ENCODE results near the gene ANKRD13D. TPM values are rescaled to one million over a fixed set of nuclear protein-coding genes. Genes with fewer than 3 reads are reported as not detected.
"Not testable (repeated sequence)": the region's sequence is repeated elsewhere in the genome, so short reads cannot be mapped to it uniquely, and the experiment has no call there.

The ANKRD13D gene
- total and polyA plus RNA-seq, 5 donors from 2014 or later, result 9.5 to 158 (median 12.7) TPM

- H3K36me3 ChIP-seq (ENCODE audit: control insufficient read depth, insufficient read depth, low read length), result no peaks in the 10 kb centered on the region
- no peaks in the 10 kb centered on the region for H3K9me3 ChIP-seq (ENCODE audit: control insufficient read depth in 2 of 2, low read length in 2 of 2)
- peak overlapping the region; percentile 90 to 98 (median 97) for H3K27ac Mint-ChIP-seq
- peaks cover 28% of the 10 kb centered on the region for H3K4me1 ChIP-seq (ENCODE audit: control insufficient read depth, insufficient read depth, low read length, poor library complexity, severe bottlenecking)
- ATAC-seq (ENCODE audit: low read depth in 2 of 2) (peak; percentile 17), DNase-seq (peak in 1 of 3 donors; percentile 16)
- H3K4me1 Mint-ChIP-seq, result peaks cover 4 to 52% (median 31%) of the 10 kb centered on the region in 4 donors
- H3K4me3 Mint-ChIP-seq, result peak overlapping the region; percentile 97 to 99 (median 98)
- peak overlapping the region; percentile 73 for H3K27ac ChIP-seq (ENCODE audit: insufficient read depth, low read length, poor library complexity, severe bottlenecking)
- no peaks in the 10 kb centered on the region for H3K36me3 Mint-ChIP-seq
- H3K27me3 ChIP-seq (ENCODE audit: control insufficient read depth, insufficient read depth, low read length), result peaks cover 2% of the 10 kb centered on the region
- H3K9me3 Mint-ChIP-seq, result no peaks in the 10 kb centered on the region
- peak overlapping the region; percentile 81 for H3K4me3 ChIP-seq (ENCODE audit: low read depth, low read length)
- peaks cover 12% of the 10 kb centered on the region for H3K27me3 Mint-ChIP-seq
These were observed 28.9 kb downstream of the ANKRD13D start for GRCh38 chr11:67317888-67318555.

- Mint-ChIP-seq H3K4me3 (peak overlapping the region; percentile 97 to 99 (median 98)), H3K27me3 (peaks cover 12% of the 10 kb centered on the region)
These were observed 29.8 kb downstream of the ANKRD13D start for GRCh38 chr11:67318876-67319275.

GRCh38 chr11:67320011-67320410 is 30.9 kb downstream of the ANKRD13D start:
- no peaks in the 10 kb centered on the region for H3K9me3 ChIP-seq (ENCODE audit: control insufficient read depth in 2 of 2, low read length in 2 of 2)
- no peak overlapping the region for H3K27ac ChIP-seq (ENCODE audit: insufficient read depth, low read length, poor library complexity, severe bottlenecking)
- no peak for DNase-seq
- H3K4me1 ChIP-seq (ENCODE audit: control insufficient read depth, insufficient read depth, low read length, poor library complexity, severe bottlenecking), result peaks cover 15% of the 10 kb centered on the region
- peaks cover 2% of the 10 kb centered on the region for H3K27me3 ChIP-seq (ENCODE audit: control insufficient read depth, insufficient read depth, low read length)
- H3K27ac Mint-ChIP-seq, result no peak overlapping the region
- H3K27me3 Mint-ChIP-seq, result peaks cover 8% of the 10 kb centered on the region
- peaks cover 7% of the 10 kb centered on the region for H3K36me3 Mint-ChIP-seq
- no peaks in the 10 kb centered on the region for H3K9me3 Mint-ChIP-seq
- no peak overlapping the region for H3K4me3 ChIP-seq (ENCODE audit: low read depth, low read length)
- no peaks in the 10 kb centered on the region for H3K36me3 ChIP-seq (ENCODE audit: control insufficient read depth, insufficient read depth, low read length)
- H3K4me3 Mint-ChIP-seq, result peak overlapping the region in 2 of 4 donors; percentile 35 to 48
- no peak for ATAC-seq (ENCODE audit: low read depth in 2 of 2)
- H3K4me1 Mint-ChIP-seq, result peaks cover 4 to 37% (median 18%) of the 10 kb centered on the region in 4 donors

More at GRCh38 chr11:67318876-67319275, 29.8 kb downstream of the ANKRD13D start:
- ATAC-seq (ENCODE audit: low read depth in 2 of 2); H3K27ac Mint-ChIP-seq; H3K36me3 Mint-ChIP-seq; H3K36me3 ChIP-seq (ENCODE audit: control insufficient read depth, insufficient read depth, low read length); H3K27me3 ChIP-seq (ENCODE audit: control insufficient read depth, insufficient read depth, low read length); DNase-seq; H3K9me3 Mint-ChIP-seq; H3K27ac ChIP-seq (ENCODE audit: insufficient read depth, low read length, poor library complexity, severe bottlenecking); H3K9me3 ChIP-seq (ENCODE audit: control insufficient read depth in 2 of 2, low read length in 2 of 2): not testable (repeated sequence)
- H3K4me1 Mint-ChIP-seq, result peaks cover 4 to 47% (median 24%) of the 10 kb centered on the region in 4 donors
- H3K4me3 ChIP-seq (ENCODE audit: low read depth, low read length), result peak overlapping the region; percentile 57
- peaks cover 20% of the 10 kb centered on the region for H3K4me1 ChIP-seq (ENCODE audit: control insufficient read depth, insufficient read depth, low read length, poor library complexity, severe bottlenecking)

GRCh38 chr11:67320691-67321090 is 31.6 kb downstream of the ANKRD13D start:
- Histone ChIP-seq H3K36me3 (ENCODE audit: control insufficient read depth, insufficient read depth, low read length) (no peaks in the 10 kb centered on the region), H3K4me1 (ENCODE audit: control insufficient read depth, insufficient read depth, low read length, poor library complexity, severe bottlenecking) (peaks cover 15% of the 10 kb centered on the region), H3K27me3 (ENCODE audit: control insufficient read depth, insufficient read depth, low read length) (peaks cover 2% of the 10 kb centered on the region), H3K9me3 (ENCODE audit: control insufficient read depth in 2 of 2, low read length in 2 of 2) (no peaks in the 10 kb centered on the region), H3K27ac (ENCODE audit: insufficient read depth, low read length, poor library complexity, severe bottlenecking) (no peak overlapping the region), H3K4me3 (ENCODE audit: low read depth, low read length) (no peak overlapping the region)
- Mint-ChIP-seq H3K36me3 (peaks cover 7% of the 10 kb centered on the region), H3K27ac (no peak overlapping the region), H3K4me3 (peak overlapping the region in 1 of 4 donors; percentile 35), H3K27me3 (peaks cover 8% of the 10 kb centered on the region), H3K4me1 (peaks cover 4 to 30% (median 15%) of the 10 kb centered on the region in 4 donors), H3K9me3 (no peaks in the 10 kb centered on the region)
- DNase-seq (no peak), ATAC-seq (ENCODE audit: low read depth in 2 of 2) (no peak)

GRCh38 chr11:67321313-67321871 is 32.3 kb downstream of the ANKRD13D start:
- Histone ChIP-seq H3K4me1 (ENCODE audit: control insufficient read depth, insufficient read depth, low read length, poor library complexity, severe bottlenecking) (peaks cover 15% of the 10 kb centered on the region), H3K27me3 (ENCODE audit: control insufficient read depth, insufficient read depth, low read length) (peaks cover 2% of the 10 kb centered on the region), H3K4me3 (ENCODE audit: low read depth, low read length) (no peak overlapping the region), H3K36me3 (ENCODE audit: control insufficient read depth, insufficient read depth, low read length) (no peaks in the 10 kb centered on the region), H3K27ac (ENCODE audit: insufficient read depth, low read length, poor library complexity, severe bottlenecking) (no peak overlapping the region), H3K9me3 (ENCODE audit: control insufficient read depth in 2 of 2, low read length in 2 of 2) (no peaks in the 10 kb centered on the region)
- Mint-ChIP-seq H3K27me3 (peaks cover 8% of the 10 kb centered on the region), H3K27ac (no peak overlapping the region), H3K4me3 (no peak overlapping the region), H3K36me3 (peaks cover 7% of the 10 kb centered on the region), H3K9me3 (no peaks in the 10 kb centered on the region), H3K4me1 (peaks cover 4 to 28% (median 14%) of the 10 kb centered on the region in 4 donors)
- ATAC-seq (ENCODE audit: low read depth in 2 of 2) (no peak), DNase-seq (no peak)

GRCh38 chr11:67322049-67322448 is 32.9 kb downstream of the ANKRD13D start:
- H3K27me3 ChIP-seq (ENCODE audit: control insufficient read depth, insufficient read depth, low read length), result peaks cover 2% of the 10 kb centered on the region
- H3K4me1 ChIP-seq (ENCODE audit: control insufficient read depth, insufficient read depth, low read length, poor library complexity, severe bottlenecking), result peaks cover 12% of the 10 kb centered on the region
- peaks cover 7% of the 10 kb centered on the region for H3K36me3 Mint-ChIP-seq
- H3K36me3 ChIP-seq (ENCODE audit: control insufficient read depth, insufficient read depth, low read length), result no peaks in the 10 kb centered on the region
- H3K4me1 Mint-ChIP-seq, result peaks cover 4 to 24% (median 13%) of the 10 kb centered on the region in 4 donors
- no peak for ATAC-seq (ENCODE audit: low read depth in 2 of 2)
- H3K27ac Mint-ChIP-seq, result no peak overlapping the region
- H3K9me3 ChIP-seq (ENCODE audit: control insufficient read depth in 2 of 2, low read length in 2 of 2), result no peaks in the 10 kb centered on the region
- H3K9me3 Mint-ChIP-seq, result no peaks in the 10 kb centered on the region
- no peak overlapping the region for H3K4me3 ChIP-seq (ENCODE audit: low read depth, low read length)
- H3K27ac ChIP-seq (ENCODE audit: insufficient read depth, low read length, poor library complexity, severe bottlenecking), result no peak overlapping the region
- peak overlapping the region in 1 of 4 donors; percentile 63 for H3K4me3 Mint-ChIP-seq
- peaks cover 8% of the 10 kb centered on the region for H3K27me3 Mint-ChIP-seq
- no peak for DNase-seq

GRCh38 chr11:67323526-67323925 is 34.4 kb downstream of the ANKRD13D start:
- no peak overlapping the region for H3K4me3 ChIP-seq (ENCODE audit: low read depth, low read length)
- H3K4me1 ChIP-seq (ENCODE audit: control insufficient read depth, insufficient read depth, low read length, poor library complexity, severe bottlenecking), result peaks cover 3% of the 10 kb centered on the region
- H3K9me3 ChIP-seq (ENCODE audit: control insufficient read depth in 2 of 2, low read length in 2 of 2), result no peaks in the 10 kb centered on the region
- H3K27me3 ChIP-seq (ENCODE audit: control insufficient read depth, insufficient read depth, low read length), result peaks cover 2% of the 10 kb centered on the region
- peak overlapping the region in 1 of 3 donors; percentile 54 for H3K27ac Mint-ChIP-seq
- no peak overlapping the region for H3K27ac ChIP-seq (ENCODE audit: insufficient read depth, low read length, poor library complexity, severe bottlenecking)
- H3K36me3 Mint-ChIP-seq, result peaks cover 7% of the 10 kb centered on the region
- DNase-seq (no peak), ATAC-seq (ENCODE audit: low read depth in 2 of 2) (no peak)
- no peak overlapping the region for H3K4me3 Mint-ChIP-seq
- H3K36me3 ChIP-seq (ENCODE audit: control insufficient read depth, insufficient read depth, low read length), result no peaks in the 10 kb centered on the region
- peaks cover 2% of the 10 kb centered on the region for H3K27me3 Mint-ChIP-seq
- peaks cover 0 to 12% (median 8%) of the 10 kb centered on the region in 4 donors for H3K4me1 Mint-ChIP-seq
- no peaks in the 10 kb centered on the region for H3K9me3 Mint-ChIP-seq

All from CD4-positive, CD25-positive, alpha-beta regulatory T cell (primary cell).